Ishikawa (cell line): ENCODE results near the gene ACE.

Experiments used
- CEBPB ChIP-seq: IDR thresholded peaks from 2 replicates; pipeline ENCODE4 v1.6.1; 2012
- CREB1 ChIP-seq: IDR thresholded peaks from 2 replicates; pipeline ENCODE4 v1.6.1; 2012; ENCODE audit warnings: low read depth
- EGR1 ChIP-seq: IDR thresholded peaks from 2 replicates; pipeline ENCODE4 v1.6.1; 2012
- EP300 ChIP-seq: IDR thresholded peaks from 2 replicates; pipeline ENCODE4 v1.6.1; 2012; ENCODE audit warnings: borderline replicate concordance
- FOXM1 ChIP-seq: IDR thresholded peaks from 2 replicates; pipeline ENCODE4 v1.6.1; 2012; ENCODE audit warnings: low read depth, borderline replicate concordance
- NFIC ChIP-seq: IDR thresholded peaks from 2 replicates; pipeline ENCODE4 v1.6.1; 2012
- RAD21 ChIP-seq: IDR thresholded peaks from 2 replicates; pipeline ENCODE4 v1.6.1; 2012; ENCODE audit warnings: low read depth
- TAF1 ChIP-seq: IDR thresholded peaks from 2 replicates; pipeline ENCODE4 v1.6.1; 2012; ENCODE audit warnings: low read depth, mild to moderate bottlenecking
- TCF12 ChIP-seq: IDR thresholded peaks from 2 replicates; pipeline ENCODE4 v1.6.1; 2012; ENCODE audit warnings: low read depth
- TEAD4 ChIP-seq: IDR thresholded peaks from 2 replicates; pipeline ENCODE4 v1.6.1; 2012
- YY1 ChIP-seq: IDR thresholded peaks from 2 replicates; pipeline ENCODE4 v1.6.1; 2012; ENCODE audit warnings: low read depth
- ZBTB7A ChIP-seq: IDR thresholded peaks from 2 replicates; pipeline ENCODE4 v1.6.1; 2012; ENCODE audit warnings: low read depth
- TF ChIP-seq, protein P1 (sequence below): IDR thresholded peaks from 2 replicates; pipeline ENCODE4 v1.6.1; 2012
- TF ChIP-seq, protein P2 (sequence below): IDR thresholded peaks from 2 replicates; pipeline ENCODE4 v1.6.1; 2012; ENCODE audit warnings: low read depth, mild to moderate bottlenecking
- TF ChIP-seq, protein P3 (sequence below): IDR thresholded peaks from 2 replicates; pipeline ENCODE4 v1.6.1; 2012

The ACE gene

DNA sequence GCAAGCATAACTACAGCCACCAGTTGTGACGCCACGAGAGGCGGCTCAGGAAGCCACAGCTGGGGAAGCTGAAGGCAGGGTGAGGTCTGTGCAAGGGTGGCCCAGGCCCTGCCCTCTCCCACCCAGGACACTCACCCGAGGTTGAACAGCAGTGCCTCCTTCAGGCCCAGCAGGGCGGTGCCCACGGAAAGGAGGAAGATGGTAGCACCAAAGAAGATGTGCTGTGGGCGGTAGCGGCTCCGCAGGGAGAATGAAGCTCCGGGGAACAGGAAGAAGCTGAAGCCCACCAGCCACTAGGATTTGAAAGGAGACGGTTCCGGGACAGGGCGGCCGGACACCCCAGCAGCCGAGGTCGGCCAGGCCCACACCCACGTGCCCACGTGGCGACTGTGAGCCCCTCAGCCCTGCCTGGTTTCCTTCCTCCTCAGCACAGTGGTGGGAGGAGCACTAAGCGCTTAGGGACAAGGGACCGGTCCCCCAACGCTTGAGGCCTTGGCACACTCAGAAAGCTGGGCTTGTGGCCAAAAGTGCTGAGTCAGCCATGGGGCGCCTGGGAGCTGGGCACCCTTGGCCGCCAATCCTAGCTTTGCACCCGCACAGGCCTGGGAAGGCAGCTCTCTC, 41.8 kb upstream of the ACE start:
- TF ChIP-seq NFIC (peak; percentile 84), EP300 (no peak), ZBTB7A (no peak)
- TF ChIP-seq, protein P1, sequence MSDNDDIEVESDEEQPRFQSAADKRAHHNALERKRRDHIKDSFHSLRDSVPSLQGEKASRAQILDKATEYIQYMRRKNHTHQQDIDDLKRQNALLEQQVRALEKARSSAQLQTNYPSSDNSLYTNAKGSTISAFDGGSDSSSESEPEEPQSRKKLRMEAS, result peak; percentile 44; the same call in 1 of the 2 replicates

DNA sequence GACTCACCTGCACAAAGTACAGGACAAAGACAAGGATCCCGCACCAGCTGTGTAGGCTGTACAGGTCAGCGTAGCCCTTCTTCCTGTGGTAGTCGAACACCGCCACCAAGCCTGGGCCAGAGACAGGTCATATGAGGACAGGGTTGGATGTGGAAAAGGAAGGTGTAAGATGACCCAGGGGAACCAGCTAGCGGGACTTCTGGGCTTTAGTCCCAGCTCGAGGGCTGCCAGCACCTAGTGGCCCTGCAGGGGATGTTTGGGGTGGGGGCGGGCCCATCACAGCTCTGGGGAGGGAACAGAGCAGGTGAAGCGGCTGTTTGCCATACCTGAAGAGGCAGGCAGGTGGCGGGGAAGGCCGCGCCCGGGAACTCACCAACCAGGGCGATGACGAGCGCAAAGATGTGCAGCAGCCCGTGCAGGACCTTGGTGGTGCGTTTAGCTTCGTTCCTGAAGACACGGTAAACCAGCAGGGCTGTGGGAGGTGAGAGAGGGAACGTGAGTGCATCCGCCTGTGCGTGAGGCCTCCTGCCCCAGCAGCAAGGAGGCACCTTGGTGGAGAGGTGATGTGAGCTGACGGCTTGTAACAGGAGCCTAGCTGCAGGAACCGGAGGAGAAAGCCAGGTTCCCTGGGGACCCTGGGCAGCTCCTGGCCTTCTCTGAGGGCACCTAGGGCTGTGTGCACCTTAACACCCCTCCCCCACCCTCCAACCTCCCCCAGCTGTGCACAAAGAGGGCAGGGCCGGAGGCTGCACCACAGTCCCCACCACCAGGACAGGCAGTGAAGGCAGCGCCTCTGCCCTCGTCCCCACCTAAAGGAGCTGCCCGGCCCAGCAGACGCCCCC, 41.0 kb upstream of the ACE start:
- TF ChIP-seq TCF12 (peak; percentile 65), CEBPB (no peak), EGR1 (no peak), NFIC (peak; percentile 23; the same call in 1 of the 2 replicates), FOXM1 (no peak), CREB1 (no peak), ZBTB7A (no peak), TEAD4 (0 out of 2 replicates have a peak, but pooled peaks have one; percentile 32), EP300 (peak; percentile 10), YY1 (no peak), RAD21 (peak; percentile 68), TAF1 (no peak)
- TF ChIP-seq, protein P2, sequence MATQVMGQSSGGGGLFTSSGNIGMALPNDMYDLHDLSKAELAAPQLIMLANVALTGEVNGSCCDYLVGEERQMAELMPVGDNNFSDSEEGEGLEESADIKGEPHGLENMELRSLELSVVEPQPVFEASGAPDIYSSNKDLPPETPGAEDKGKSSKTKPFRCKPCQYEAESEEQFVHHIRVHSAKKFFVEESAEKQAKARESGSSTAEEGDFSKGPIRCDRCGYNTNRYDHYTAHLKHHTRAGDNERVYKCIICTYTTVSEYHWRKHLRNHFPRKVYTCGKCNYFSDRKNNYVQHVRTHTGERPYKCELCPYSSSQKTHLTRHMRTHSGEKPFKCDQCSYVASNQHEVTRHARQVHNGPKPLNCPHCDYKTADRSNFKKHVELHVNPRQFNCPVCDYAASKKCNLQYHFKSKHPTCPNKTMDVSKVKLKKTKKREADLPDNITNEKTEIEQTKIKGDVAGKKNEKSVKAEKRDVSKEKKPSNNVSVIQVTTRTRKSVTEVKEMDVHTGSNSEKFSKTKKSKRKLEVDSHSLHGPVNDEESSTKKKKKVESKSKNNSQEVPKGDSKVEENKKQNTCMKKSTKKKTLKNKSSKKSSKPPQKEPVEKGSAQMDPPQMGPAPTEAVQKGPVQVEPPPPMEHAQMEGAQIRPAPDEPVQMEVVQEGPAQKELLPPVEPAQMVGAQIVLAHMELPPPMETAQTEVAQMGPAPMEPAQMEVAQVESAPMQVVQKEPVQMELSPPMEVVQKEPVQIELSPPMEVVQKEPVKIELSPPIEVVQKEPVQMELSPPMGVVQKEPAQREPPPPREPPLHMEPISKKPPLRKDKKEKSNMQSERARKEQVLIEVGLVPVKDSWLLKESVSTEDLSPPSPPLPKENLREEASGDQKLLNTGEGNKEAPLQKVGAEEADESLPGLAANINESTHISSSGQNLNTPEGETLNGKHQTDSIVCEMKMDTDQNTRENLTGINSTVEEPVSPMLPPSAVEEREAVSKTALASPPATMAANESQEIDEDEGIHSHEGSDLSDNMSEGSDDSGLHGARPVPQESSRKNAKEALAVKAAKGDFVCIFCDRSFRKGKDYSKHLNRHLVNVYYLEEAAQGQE, result no peak
- TF ChIP-seq, protein P1, result peak; percentile 26; the same call in 1 of the 2 replicates
- TF ChIP-seq, protein P3, sequence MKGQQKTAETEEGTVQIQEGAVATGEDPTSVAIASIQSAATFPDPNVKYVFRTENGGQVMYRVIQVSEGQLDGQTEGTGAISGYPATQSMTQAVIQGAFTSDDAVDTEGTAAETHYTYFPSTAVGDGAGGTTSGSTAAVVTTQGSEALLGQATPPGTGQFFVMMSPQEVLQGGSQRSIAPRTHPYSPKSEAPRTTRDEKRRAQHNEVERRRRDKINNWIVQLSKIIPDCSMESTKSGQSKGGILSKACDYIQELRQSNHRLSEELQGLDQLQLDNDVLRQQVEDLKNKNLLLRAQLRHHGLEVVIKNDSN, result 0 out of 2 replicates have a peak, but pooled peaks have one; percentile 2

DNA sequence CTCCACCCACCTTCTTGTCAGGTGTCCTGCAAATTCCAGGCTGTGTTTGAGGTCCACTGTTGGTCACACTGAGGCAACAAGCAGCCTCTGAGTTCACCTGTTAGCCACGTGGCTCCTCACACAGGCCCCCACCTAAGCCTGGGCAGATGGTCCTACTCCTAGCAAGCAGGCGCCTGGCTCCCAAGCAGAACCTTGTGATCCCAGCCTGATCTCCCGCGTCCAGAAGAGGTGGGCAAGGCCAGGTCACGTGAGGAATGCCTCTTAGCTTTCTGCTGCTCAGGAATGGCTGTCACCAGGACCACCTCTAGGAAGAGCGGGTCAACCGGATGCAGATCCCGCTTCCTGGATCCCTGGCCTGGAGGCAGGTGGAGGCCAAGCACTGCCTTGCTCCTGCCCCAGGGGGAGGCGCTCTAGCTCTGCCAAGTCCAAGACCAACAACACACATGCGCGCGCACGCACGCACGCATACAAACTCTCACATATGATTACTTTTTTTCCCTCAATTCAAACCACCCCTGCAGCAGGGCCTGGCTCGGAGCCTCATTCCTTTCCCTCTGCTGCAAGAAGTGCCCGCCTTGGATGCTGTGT, 40.2 kb upstream of the ACE start:
- TF ChIP-seq NFIC, result no peak
- no peak for TF ChIP-seq TAF1
- TF ChIP-seq, protein P3, result peak; percentile 9; the same call in 1 of the 2 replicates
- peak; percentile 49; the same call in 1 of the 2 replicates for TF ChIP-seq RAD21

DNA sequence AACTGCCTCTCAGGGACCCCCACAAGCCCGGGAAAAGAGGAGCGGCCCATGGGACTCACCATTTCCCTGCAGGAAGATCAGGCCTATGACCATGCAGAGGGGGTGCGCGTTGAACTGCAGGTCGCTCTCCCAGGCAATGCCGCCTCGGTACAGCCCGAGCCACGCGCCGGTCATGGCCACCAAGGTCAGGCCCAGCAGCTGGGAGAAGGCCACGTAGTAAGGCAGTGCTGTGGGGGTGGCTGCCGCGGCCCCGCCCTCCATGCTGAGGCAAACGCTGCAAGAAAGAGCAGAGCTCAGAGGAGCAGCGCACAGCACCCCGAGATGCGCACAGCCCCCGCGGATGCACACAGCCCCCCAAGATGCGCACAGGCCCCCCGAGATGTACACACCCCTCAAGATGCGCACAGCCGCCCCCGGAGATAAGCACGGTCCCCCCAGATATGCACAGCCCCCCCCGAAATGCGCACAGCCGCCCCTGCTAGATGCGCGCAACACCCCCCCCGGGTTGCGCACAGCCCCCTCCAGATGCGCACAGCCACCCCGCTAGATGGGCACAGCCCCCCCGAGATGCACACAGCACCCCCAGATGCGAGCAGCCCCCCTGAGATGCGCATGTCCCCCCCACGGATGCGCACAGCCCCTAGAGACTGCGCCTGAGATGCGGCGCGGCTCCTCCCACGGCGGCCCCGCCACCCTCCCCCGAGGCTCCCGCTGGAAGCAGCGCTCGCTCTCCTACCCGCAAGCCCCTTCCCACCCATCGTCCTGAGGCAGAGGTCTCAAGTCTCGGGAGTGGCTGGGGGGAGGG, 39.4 kb upstream of the ACE start:
- TF ChIP-seq EP300 (no peak), ZBTB7A (0 out of 2 replicates have a peak, but pooled peaks have one; percentile 40)

DNA sequence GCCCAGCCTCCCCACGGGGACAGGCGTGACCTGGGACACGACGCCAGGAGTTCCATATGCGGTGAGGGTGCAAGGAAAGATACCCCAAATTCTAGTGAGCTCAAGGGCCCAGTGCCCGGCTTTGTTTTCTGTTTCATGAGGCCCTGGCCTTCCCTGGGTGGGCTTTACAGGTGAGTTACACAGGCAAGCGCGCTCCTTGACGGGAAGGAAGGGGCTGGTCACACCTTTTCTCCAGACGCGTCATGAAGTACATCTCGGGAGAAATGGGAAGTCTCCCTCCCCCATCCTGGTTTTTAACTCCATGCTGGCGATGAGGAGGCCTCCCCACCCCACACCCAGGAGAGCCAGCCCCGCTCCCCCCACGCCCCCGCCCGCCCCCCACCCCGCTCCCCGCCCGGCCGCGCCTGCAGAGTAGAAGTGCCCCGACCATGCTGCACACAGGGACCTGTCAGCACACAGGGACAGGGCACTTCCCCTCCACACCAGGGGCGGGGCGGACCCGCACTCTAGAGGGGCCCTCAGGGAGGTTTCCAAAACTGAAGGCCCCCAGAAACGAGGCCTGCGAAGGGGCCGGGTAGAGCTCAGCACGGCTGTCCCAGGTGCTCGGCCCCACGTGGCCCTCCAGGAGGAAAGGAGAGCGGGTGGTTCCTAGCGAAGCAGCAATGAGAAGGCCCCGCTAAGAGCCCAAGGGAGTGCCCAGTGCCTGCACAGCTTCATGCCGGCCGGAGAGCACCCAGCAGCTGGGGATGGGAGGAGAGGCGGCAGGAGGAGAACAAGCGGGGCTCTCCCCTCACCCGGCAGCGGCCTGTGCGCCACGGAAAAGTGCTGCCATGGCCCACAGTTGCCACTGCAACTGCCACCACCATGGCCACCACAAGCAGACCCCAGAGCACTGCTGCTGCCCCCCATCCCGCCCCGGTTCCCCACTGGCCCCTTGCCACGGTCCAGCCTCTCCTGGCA, 38.5 kb upstream of the ACE start:
- TF ChIP-seq TCF12, result no peak
- TF ChIP-seq, protein P3, result no peak
- TF ChIP-seq YY1, result no peak
- TF ChIP-seq CREB1, result no peak

DNA sequence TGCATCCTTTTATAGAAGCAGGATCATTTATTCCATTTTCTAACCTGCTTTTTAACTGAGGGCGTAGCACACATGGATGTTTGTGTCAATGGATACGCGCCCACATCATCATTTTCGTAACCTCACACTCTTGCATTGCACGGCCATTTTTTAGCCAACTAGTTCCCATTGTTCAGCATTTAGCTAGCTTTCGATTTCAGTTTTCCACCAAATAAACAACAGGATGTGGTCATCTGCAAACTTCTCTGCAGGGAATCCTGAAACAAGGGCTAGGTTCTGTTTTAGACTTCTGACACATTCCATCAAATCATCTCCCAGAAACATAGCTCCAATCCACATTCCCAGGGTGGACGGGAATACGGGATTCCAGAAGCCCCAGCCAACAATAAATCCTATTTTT, 37.2 kb upstream of the ACE start:
- TF ChIP-seq, protein P1, result no peak
- no peak for TF ChIP-seq FOXM1
- TF ChIP-seq TAF1, result no peak
- TF ChIP-seq, protein P3, result no peak
- TF ChIP-seq TEAD4, result no peak
